Measurements from ENCODE around the gene SORCS3. TPM values are rescaled to one million over a fixed set of nuclear protein-coding genes. Genes with fewer than 3 reads are reported as not detected.

Gene SORCS3
- polyA plus RNA-seq (9.8 and 14.4 TPM in 2 replicates), polyA minus RNA-seq (19.7 and 20.9 TPM in 2 replicates)

GRCh38 chr10:104641187-104641936 lies at the start of gene SORCS3:
TSS of gene SORCS3 (plus strand) at chr10:104641290.
- Histone ChIP-seq H3K27me3 (ENCODE audit: insufficient read depth, low read depth, low read length) (peaks cover 60% of the 10 kb centered on the region), H3K36me3 (ENCODE audit: insufficient read depth, low read length) (no peaks in the 10 kb centered on the region), H3K9me2 (ENCODE audit: insufficient read depth, low read length) (no peaks in the 10 kb centered on the region), H3K9me3 (ENCODE audit: low read length) (no peaks in the 10 kb centered on the region), H3K79me2 (replicated peaks; ENCODE audit: insufficient read depth, low read length) (no peaks in the 10 kb centered on the region), H4K20me1 (ENCODE audit: insufficient read depth) (no peaks in the 10 kb centered on the region), H3K27ac (ENCODE audit: low read length) (no peak within 1 kb of the TSS), H3K9ac (ENCODE audit: low read length) (peak within 1 kb of the TSS; percentile 67), H3K4me3 (ENCODE audit: low read length) (peak within 1 kb of the TSS; percentile 86), H2AFZ (ENCODE audit: low read depth, low read length) (peak within 1 kb of the TSS; percentile 45), H3F3A (ENCODE audit: insufficient read depth, low read length, poor library complexity, severe bottlenecking) (no peaks in the 10 kb centered on the region), H3K4me2 (ENCODE audit: low read length) (peak within 1 kb of the TSS; percentile 97)
- TF ChIP-seq EZH2 (IDR thresholded peaks at IDR 0.05; ENCODE audit: borderline replicate concordance, insufficient read depth, low read length, poor library complexity, severe bottlenecking), result no peak
- TF ChIP-seq POLR2AphosphoS5 (IDR thresholded peaks at IDR 0.05), result no peak
- TF ChIP-seq, protein P1, sequence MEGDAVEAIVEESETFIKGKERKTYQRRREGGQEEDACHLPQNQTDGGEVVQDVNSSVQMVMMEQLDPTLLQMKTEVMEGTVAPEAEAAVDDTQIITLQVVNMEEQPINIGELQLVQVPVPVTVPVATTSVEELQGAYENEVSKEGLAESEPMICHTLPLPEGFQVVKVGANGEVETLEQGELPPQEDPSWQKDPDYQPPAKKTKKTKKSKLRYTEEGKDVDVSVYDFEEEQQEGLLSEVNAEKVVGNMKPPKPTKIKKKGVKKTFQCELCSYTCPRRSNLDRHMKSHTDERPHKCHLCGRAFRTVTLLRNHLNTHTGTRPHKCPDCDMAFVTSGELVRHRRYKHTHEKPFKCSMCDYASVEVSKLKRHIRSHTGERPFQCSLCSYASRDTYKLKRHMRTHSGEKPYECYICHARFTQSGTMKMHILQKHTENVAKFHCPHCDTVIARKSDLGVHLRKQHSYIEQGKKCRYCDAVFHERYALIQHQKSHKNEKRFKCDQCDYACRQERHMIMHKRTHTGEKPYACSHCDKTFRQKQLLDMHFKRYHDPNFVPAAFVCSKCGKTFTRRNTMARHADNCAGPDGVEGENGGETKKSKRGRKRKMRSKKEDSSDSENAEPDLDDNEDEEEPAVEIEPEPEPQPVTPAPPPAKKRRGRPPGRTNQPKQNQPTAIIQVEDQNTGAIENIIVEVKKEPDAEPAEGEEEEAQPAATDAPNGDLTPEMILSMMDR (IDR thresholded peaks at IDR 0.05; ENCODE audit: poor library complexity, severe bottlenecking), result peak; percentile 43
- peak; percentile 42 for TF ChIP-seq SMC3 (conservative IDR thresholded peaks at IDR 0.05; ENCODE audit: poor library complexity)
- no peak for TF ChIP-seq EP300 (conservative IDR thresholded peaks at IDR 0.05; ENCODE audit: poor library complexity, severe bottlenecking)
- TF ChIP-seq RAD21 (conservative IDR thresholded peaks at IDR 0.05), result peak; percentile 13
- no peak for TF ChIP-seq REST (IDR thresholded peaks at IDR 0.05; ENCODE audit: borderline replicate concordance)
- TF ChIP-seq TAF1 (IDR thresholded peaks at IDR 0.05; ENCODE audit: low read depth), result no peak
- peak; percentile 43 for TF ChIP-seq MXI1 (conservative IDR thresholded peaks at IDR 0.05; ENCODE audit: poor library complexity, severe bottlenecking)

DNA sequence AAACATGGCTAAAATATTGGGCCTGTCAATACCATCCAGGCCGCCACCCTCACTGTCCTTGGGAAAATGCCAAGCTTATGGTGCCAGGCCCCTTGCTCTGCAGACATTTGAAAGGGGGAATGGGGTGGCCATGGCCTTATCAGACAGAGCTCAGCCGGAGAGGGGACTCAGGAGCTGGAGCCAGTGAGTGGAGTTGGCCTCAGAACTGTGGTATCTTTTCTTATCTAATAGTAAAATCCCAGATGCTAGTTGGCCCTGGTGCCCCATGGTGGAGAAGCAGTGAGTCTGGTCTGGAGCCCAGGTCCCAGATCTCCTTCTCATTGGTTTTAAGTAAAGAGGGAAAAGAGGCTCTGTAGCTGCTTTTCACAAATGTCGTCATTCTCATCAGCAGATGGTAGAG lies 49.6 kb upstream of the SORCS3 start:
- no peak overlapping the region for H3K4me3 ChIP-seq (ENCODE audit: low read length)
- H3K27ac ChIP-seq (ENCODE audit: low read length), result no peak overlapping the region
- H2AFZ ChIP-seq (ENCODE audit: low read depth, low read length), result no peak overlapping the region
- TF ChIP-seq, protein P1 (IDR thresholded peaks at IDR 0.05; ENCODE audit: poor library complexity, severe bottlenecking), result no peak
- TF ChIP-seq TAF1 (IDR thresholded peaks at IDR 0.05; ENCODE audit: low read depth) (no peak), POLR2AphosphoS5 (IDR thresholded peaks at IDR 0.05) (no peak), RAD21 (conservative IDR thresholded peaks at IDR 0.05) (no peak), EZH2 (IDR thresholded peaks at IDR 0.05; ENCODE audit: borderline replicate concordance, insufficient read depth, low read length, poor library complexity, severe bottlenecking) (no peak), MXI1 (conservative IDR thresholded peaks at IDR 0.05; ENCODE audit: poor library complexity, severe bottlenecking) (no peak), EP300 (conservative IDR thresholded peaks at IDR 0.05; ENCODE audit: poor library complexity, severe bottlenecking) (no peak), REST (IDR thresholded peaks at IDR 0.05; ENCODE audit: borderline replicate concordance) (no peak), SMC3 (conservative IDR thresholded peaks at IDR 0.05; ENCODE audit: poor library complexity) (no peak)
- H3K9me3 ChIP-seq (ENCODE audit: low read length), result no peaks in the 10 kb centered on the region
- H3K36me3 ChIP-seq (ENCODE audit: insufficient read depth, low read length), result no peaks in the 10 kb centered on the region
- no peak overlapping the region for H3K9ac ChIP-seq (ENCODE audit: low read length)
- no peaks in the 10 kb centered on the region for H3F3A ChIP-seq (ENCODE audit: insufficient read depth, low read length, poor library complexity, severe bottlenecking)
- H4K20me1 ChIP-seq (ENCODE audit: insufficient read depth), result no peaks in the 10 kb centered on the region
- H3K4me2 ChIP-seq (ENCODE audit: low read length), result no peak overlapping the region
- no peaks in the 10 kb centered on the region for H3K79me2 ChIP-seq (replicated peaks; ENCODE audit: insufficient read depth, low read length)
- no peaks in the 10 kb centered on the region for H3K9me2 ChIP-seq (ENCODE audit: insufficient read depth, low read length)
- H3K27me3 ChIP-seq (ENCODE audit: insufficient read depth, low read depth, low read length), result no peaks in the 10 kb centered on the region
